Fibroblast of skin of right quadriceps (primary cell): Measurements from ENCODE around the gene ARMC3.
"Not testable (repeated sequence)": the region's sequence is repeated elsewhere in the genome, so short reads cannot be mapped to it uniquely, and the experiment has no call there.

ENCODE experiments used
- DNase-seq: peaks from one replicate; pipeline ENCODE4 v3.0.0-alpha.2; 2013

Gene ARMC3

GRCh38 chr10:23053036-23053435 is 125.2 kb downstream of the ARMC3 start:
- DNase-seq = no peak

- no peak for DNase-seq
These were observed 127.8 kb downstream of the ARMC3 start for GRCh38 chr10:23055424-23056185.

- no peak for DNase-seq
These were observed 128.3 kb downstream of the ARMC3 start for GRCh38 chr10:23056186-23056579.

GRCh38 chr10:23058366-23058765 is 130.5 kb downstream of the ARMC3 start:
- no peak for DNase-seq

- DNase-seq = no peak
These were observed 133.1 kb downstream of the ARMC3 start for GRCh38 chr10:23060918-23061317.

GRCh38 chr10:23063045-23063972 is 135.5 kb downstream of the ARMC3 start:
- DNase-seq = peak; percentile 24

GRCh38 chr10:23063973-23064812 is 136.3 kb downstream of the ARMC3 start:
- DNase-seq = no peak

GRCh38 chr10:23064813-23065114 is 136.9 kb downstream of the ARMC3 start:
- DNase-seq = not testable (repeated sequence)

- peak; percentile 67 for DNase-seq
These were observed 137.5 kb downstream of the ARMC3 start for GRCh38 chr10:23065181-23065948.

GRCh38 chr10:23067337-23067736 is 139.5 kb downstream of the ARMC3 start:
- DNase-seq = no peak

GRCh38 chr10:23067939-23068775 is 140.3 kb downstream of the ARMC3 start:
- peak; percentile 65 for DNase-seq

- DNase-seq = no peak
These were observed 141.4 kb downstream of the ARMC3 start for GRCh38 chr10:23069019-23069815.

GRCh38 chr10:23070092-23070912 is 142.4 kb downstream of the ARMC3 start:
- DNase-seq = not testable (repeated sequence)

- DNase-seq = no peak
These were observed 143.0 kb downstream of the ARMC3 start for GRCh38 chr10:23070913-23071218.

GRCh38 chr10:23072593-23072992 is 144.7 kb downstream of the ARMC3 start:
- not testable (repeated sequence) for DNase-seq

GRCh38 chr10:23073527-23073926 is 145.7 kb downstream of the ARMC3 start:
- DNase-seq = no peak

GRCh38 chr10:23075672-23076071 is 147.8 kb downstream of the ARMC3 start:
- DNase-seq = no peak

GRCh38 chr10:23078114-23078513 is 150.3 kb downstream of the ARMC3 start:
- no peak for DNase-seq

- DNase-seq = no peak
These were observed 151.8 kb downstream of the ARMC3 start for GRCh38 chr10:23079700-23080099.

- DNase-seq = no peak
These were observed 152.4 kb downstream of the ARMC3 start for GRCh38 chr10:23080262-23080661.
